K562 treated with DMSO at 1 percent for 24 hours (cell line): Measurements from ENCODE around the gene OIP5. TPM values are rescaled to one million over a fixed set of nuclear protein-coding genes. Genes with fewer than 3 reads are reported as not detected.

Experiments
- total RNA-seq: library from RNA; unstranded; fragments of 300-600 nt; gene quantifications from 2 replicates; pipeline ENCODE4 v1.2.3, GENCODE V29; 2022; ENCODE audit warnings: low read depth; ENCODE audit not compliant: insufficient read depth

OIP5 gene
- 68.3 and 69.8 TPM in 2 replicates for total RNA-seq

DNA sequence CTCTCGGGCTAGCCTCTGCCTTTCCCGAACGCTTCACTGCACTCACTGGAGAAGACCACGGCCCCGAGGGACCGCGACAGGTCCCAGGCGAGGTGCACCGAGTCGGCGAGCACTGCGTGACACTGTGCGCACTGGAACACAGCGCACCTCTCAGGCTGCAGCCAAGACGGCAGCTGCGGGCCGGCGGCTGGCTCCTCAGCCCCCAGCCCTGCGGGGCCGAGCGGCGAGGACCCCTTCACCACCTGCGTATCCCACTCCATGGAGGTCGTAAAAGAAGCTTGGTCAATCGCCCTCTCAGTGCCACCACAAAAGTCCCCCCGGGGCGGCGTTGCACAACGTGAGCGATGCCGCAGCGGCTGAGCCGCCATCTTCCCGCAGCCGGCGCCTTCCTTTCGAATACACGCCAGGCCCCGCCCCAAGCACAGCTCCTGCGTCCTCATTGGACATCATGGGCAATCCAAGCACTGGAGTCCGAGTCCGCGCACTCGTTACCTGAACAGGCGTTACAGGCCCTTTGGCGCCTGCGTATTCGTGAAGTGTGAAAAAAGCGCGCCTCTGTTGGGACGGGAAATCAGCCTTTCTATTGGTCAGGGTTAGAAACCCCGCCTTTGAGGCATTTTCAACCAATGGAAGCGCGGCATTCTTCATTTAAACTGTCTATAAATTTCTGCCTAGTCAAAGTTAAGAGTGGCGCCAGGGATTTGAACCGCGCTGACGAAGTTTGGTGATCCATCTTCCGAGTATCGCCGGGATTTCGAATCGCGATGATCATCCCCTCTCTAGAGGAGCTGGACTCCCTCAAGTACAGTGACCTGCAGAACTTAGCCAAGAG lies at the start of gene OIP5, which contains the start of gene NUSAP1:
TSS of gene OIP5 (minus strand) at position 398 of the 832 bp plus-strand sequence. CDS start at position 368, 30 bp downstream.
TSS of gene NUSAP1 (plus strand) at position 688 of the 832 bp plus-strand sequence. CDS start at position 765, 77 bp downstream.

Other genes with a start within 250 kb of the OIP5 start
- gene INO80, start 216.3 kb downstream of the OIP5 start, total RNA-seq: 11.5 and 11.8 TPM in 2 replicates
- not detected in 2 replicates for gene EXD1, start 101.8 kb downstream of the OIP5 start, total RNA-seq
- 50.2 and 54.1 TPM in 2 replicates for gene CHP1, start 101.3 kb downstream of the OIP5 start, total RNA-seq
- 119 TPM in 2 replicates for gene NUSAP1, start 290 bp upstream of the OIP5 start, total RNA-seq
- gene NDUFAF1, start 69.9 kb upstream of the OIP5 start, total RNA-seq: 16.2 and 24.8 TPM in 2 replicates
- 27.8 and 31.3 TPM in 2 replicates for gene RTF1, start 84.5 kb upstream of the OIP5 start, total RNA-seq
- gene ITPKA, start 161.3 kb upstream of the OIP5 start, total RNA-seq: 76.6 and 89.7 TPM in 2 replicates
- 13.8 and 15.9 TPM in 2 replicates for gene LTK, start 181.2 kb upstream of the OIP5 start, total RNA-seq
- 35.6 and 39.9 TPM in 2 replicates for gene RPAP1, start 211.7 kb upstream of the OIP5 start, total RNA-seq
- 13.9 and 20.7 TPM in 2 replicates for gene TYRO3, start 226.6 kb upstream of the OIP5 start, total RNA-seq